Breast epithelium (tissue), 4 donors: ENCODE data around the gene PRX. TPM values are rescaled to one million over a fixed set of nuclear protein-coding genes. Genes with fewer than 3 reads are reported as not detected.
A peak's percentile ranks its signal among the peaks of the same experiment; 100 is the strongest.

Experiments used
- DNase-seq, 2 donors: peaks; one replicate each; pipeline ENCODE4 v3.0.0-alpha.2; 2019; ENCODE audit warnings: low spot score in 2 of 2
- H3K27ac ChIP-seq, 2 donors: fragments of 200-600 bp; sonication (generic) in 1 of 2; one replicate each; pipeline ENCODE4 v1.5.1; 2016 to 2019; ENCODE audit warnings: mild to moderate bottlenecking in 1 of 2
- H3K27me3 ChIP-seq, 2 donors: fragments of 200-600 bp; sonication (generic) in 1 of 2; one replicate each; pipeline versions ENCODE4 v1.5.1 to v1.6.0; 2017 to 2019; ENCODE audit warnings: control low read depth in 1 of 2, mild to moderate bottlenecking in 1 of 2
- H3K36me3 ChIP-seq: fragments of 200-600 bp; one replicate; pipeline ENCODE4 v1.5.1; 2019
- H3K4me1 ChIP-seq, 2 donors: fragments of 200-600 bp; sonication (generic); one replicate each; pipeline ENCODE4 v1.5.1; 2016 to 2019; ENCODE audit warnings: control low read depth in 1 of 2
- H3K4me3 ChIP-seq, 3 donors: fragments of 200-600 bp; sonication (generic); 1 replicate in 2 of 3; 2 replicates in 1 of 3; pipeline ENCODE4 v1.5.1; 2016 to 2019; ENCODE audit warnings: mild to moderate bottlenecking in 3 of 3, moderate library complexity in 2 of 3
- H3K9me3 ChIP-seq, 2 donors: fragments of 200-600 bp; sonication (generic) in 1 of 2; one replicate each; pipeline ENCODE4 v1.5.1; 2016 to 2019; ENCODE audit warnings: control low read depth in 1 of 2
- CTCF ChIP-seq, 3 donors: fragments of 450-650 bp; IDR thresholded peaks; one replicate each; pipeline ENCODE4 v1.5.1; 2016 to 2017; ENCODE audit warnings: antibody characterized with exemption in 3 of 3, mild to moderate bottlenecking in 3 of 3, moderate library complexity in 3 of 3
- POLR2A ChIP-seq: fragments of 450-650 bp; IDR thresholded peaks from one replicate; pipeline ENCODE4 v1.6.1; 2016; ENCODE audit warnings: antibody characterized with exemption, mild to moderate bottlenecking, moderate library complexity
- POLR2AphosphoS5 ChIP-seq, 3 donors: sonication (generic); formaldehyde crosslinking; IDR thresholded peaks; one replicate each; pipeline ENCODE4 v1.6.1; 2017; ENCODE audit warnings: antibody characterized with exemption in 3 of 3
- intact Hi-C: fragments of 100-400 bp; cut with DNase I; formaldehyde crosslinking; loops from one replicate; pipeline ENCODE4 v1.15.1; 2023; ENCODE audit warnings: low total_unique reads
- total RNA-seq, 3 donors: library from RNA; depleted of rRNA; stranded (reverse); fragments of >200 nt; gene quantifications; one replicate each; pipeline ENCODE4 v1.1.0, GENCODE V29; 2016

The PRX gene
- total RNA-seq, 3 donors from 2014 or later = 2.7 to 9.1 (median 5.2) TPM

GRCh38 chr19:40422748-40423566, 9.8 kb upstream of the PRX start:
- Histone ChIP-seq H3K9me3 (no peaks in the 10 kb centered on the region), H3K27ac (peak overlapping the region; percentile 64 to 97), H3K4me3 (no peak overlapping the region), H3K27me3 (no peaks in the 10 kb centered on the region), H3K36me3 (no peaks in the 10 kb centered on the region), H3K4me1 (peaks cover 6 to 16% of the 10 kb centered on the region in 2 donors)
- intact Hi-C loops = no loop called here
- TF ChIP-seq CTCF (IDR thresholded peaks at IDR 0.05) = no peak
- no peak for TF ChIP-seq POLR2A
- no peak for TF ChIP-seq POLR2AphosphoS5 (IDR thresholded peaks at IDR 0.05)
- DNase-seq = no peak

GRCh38 chr19:40421993-40422747, 9.0 kb upstream of the PRX start:
- H3K27ac ChIP-seq = peak overlapping the region; percentile 97 to 98

GRCh38 chr19:40420766-40421765, 7.9 kb upstream of the PRX start:
- DNase-seq = peak; percentile 94 to 95
- intact Hi-C loops = no loop called here
- TF ChIP-seq CTCF (IDR thresholded peaks at IDR 0.05) = peak; percentile 80 to 93 (median 87)
- TF ChIP-seq POLR2A = peak; percentile 86
- peak; percentile 92 to 97 (median 94) for TF ChIP-seq POLR2AphosphoS5 (IDR thresholded peaks at IDR 0.05)
- H3K9me3 ChIP-seq = no peaks in the 10 kb centered on the region
- H3K27me3 ChIP-seq = no peaks in the 10 kb centered on the region
- H3K27ac ChIP-seq = peak overlapping the region; percentile 97 to 98
- peak overlapping the region; percentile 61 to 74 (median 72) for H3K4me3 ChIP-seq
- no peaks in the 10 kb centered on the region for H3K36me3 ChIP-seq
- H3K4me1 ChIP-seq = peaks cover 6 to 16% of the 10 kb centered on the region in 2 donors

More at GRCh38 chr19:40421993-40422747, 9.0 kb upstream of the PRX start:
- no peaks in the 10 kb centered on the region for H3K27me3 ChIP-seq
- H3K4me3 ChIP-seq = peak overlapping the region; percentile 61 to 74 (median 72)
- DNase-seq = no peak
- H3K4me1 ChIP-seq = peaks cover 6 to 16% of the 10 kb centered on the region in 2 donors
- TF ChIP-seq CTCF (IDR thresholded peaks at IDR 0.05) = no peak
- TF ChIP-seq POLR2AphosphoS5 (IDR thresholded peaks at IDR 0.05) = no peak
- no peak for TF ChIP-seq POLR2A
- H3K9me3 ChIP-seq = no peaks in the 10 kb centered on the region
- intact Hi-C loops = no loop called here
- no peaks in the 10 kb centered on the region for H3K36me3 ChIP-seq

GRCh38 chr19:40420451-40420765, 7.2 kb upstream of the PRX start:
- H3K27ac ChIP-seq = peak overlapping the region; percentile 97 to 98
- no peaks in the 10 kb centered on the region for H3K36me3 ChIP-seq
- peaks cover 6 to 16% of the 10 kb centered on the region in 2 donors for H3K4me1 ChIP-seq
- TF ChIP-seq POLR2AphosphoS5 (IDR thresholded peaks at IDR 0.05) (no peak), CTCF (IDR thresholded peaks at IDR 0.05) (no peak)
- DNase-seq = no peak
- no peaks in the 10 kb centered on the region for H3K27me3 ChIP-seq
- peak overlapping the region; percentile 61 to 74 (median 72) for H3K4me3 ChIP-seq
- H3K9me3 ChIP-seq = no peaks in the 10 kb centered on the region
- intact Hi-C loops = no loop called here
